Endothelial cell of umbilical vein (primary cell): ENCODE data around the gene CDC25A. TPM values are rescaled to one million over a fixed set of nuclear protein-coding genes. Genes with fewer than 3 reads are reported as not detected.

Source experiments
- BruUV-seq: library from RNA; stranded (reverse); fragments of 400-500 nt; replicated peaks from 2 replicates; lab custom pipeline; 2021; lab: Mats Ljungman, UMichigan
- CTCF ChIA-PET: fragments of 300-600, 350-600 bp; sonication (Branson Sonifier 250); formaldehyde crosslinking; loops from one replicate; lab custom pipeline; 2021; ENCODE audit warnings: antibody characterized with exemption, inconsistent platforms; lab: Charles Lee
- POLR2A ChIA-PET: fragments of 300-600, 350-600 bp; sonication (Branson Sonifier 250); formaldehyde crosslinking; loops from one replicate; lab custom pipeline; 2021; ENCODE audit warnings: antibody characterized with exemption, inconsistent platforms; lab: Charles Lee
- DNase-seq: peaks from one replicate; pipeline ENCODE4 v3.0.0-alpha.2; 2011; ENCODE audit warnings: low read depth, low spot score
- FAIRE-seq: peaks from 2 replicates; lab custom pipeline; 2011; peaks lifted over from hg19 to GRCh38; lab: Jason Lieb, UNC
- H2AFZ ChIP-seq: 2 replicates; pipeline ENCODE4 v1.6.0; 2012; ENCODE audit warnings: low read depth, low read length, control low read depth, inconsistent platforms
- H3K27ac ChIP-seq: 2 replicates; pipeline ENCODE4 v1.5.1; 2011; ENCODE audit warnings: low read depth, mild to moderate bottlenecking, control low read depth, low read length, moderate library complexity; ENCODE audit not compliant: insufficient read depth
- H3K27me3 ChIP-seq, 2 experiments: 2 replicates each; pipeline versions ENCODE4 v1.6.0 to v1.6.1; 2011; ENCODE audit warnings: low read length in 2 of 2, mixed read lengths in 1 of 2; ENCODE audit not compliant: control insufficient read depth in 2 of 2, insufficient read depth in 2 of 2
- H3K36me3 ChIP-seq, 2 experiments: 2 replicates in 1 of 2; 3 replicates in 1 of 2; pipeline ENCODE4 v1.5.1; 2011; ENCODE audit warnings: low read length in 2 of 2, mild to moderate bottlenecking in 1 of 2, moderate library complexity in 1 of 2; ENCODE audit not compliant: control insufficient read depth in 2 of 2, insufficient read depth in 2 of 2; ENCODE audit errors: extremely low read depth in 1 of 2
- H3K4me1 ChIP-seq: 3 replicates; pipeline ENCODE4 v1.5.1; 2011; ENCODE audit warnings: mild to moderate bottlenecking, low read length; ENCODE audit not compliant: control insufficient read depth, insufficient read depth; ENCODE audit errors: extremely low read depth
- H3K4me2 ChIP-seq: 2 replicates; pipeline ENCODE4 v1.6.1; 2011; ENCODE audit warnings: low read length, control low read depth, mixed read lengths; ENCODE audit not compliant: insufficient read depth
- H3K4me3 ChIP-seq, 3 experiments: fragments of 200-600 bp in 1 of 3; sonication (generic), shearing (Covaris generic) in 1 of 3; replicated peaks in 1 of 3; 2 replicates each; pipeline ENCODE4 v1.5.1; 2011 to 2016; ENCODE audit warnings: control low read depth in 3 of 3, low read length in 3 of 3, mild to moderate bottlenecking in 2 of 3, inconsistent platforms in 1 of 3, low read depth in 1 of 3, moderate library complexity in 1 of 3; ENCODE audit not compliant: insufficient read depth in 1 of 3
- H3K79me2 ChIP-seq: 2 replicates; pipeline ENCODE4 v1.6.0; 2012; ENCODE audit warnings: low read length, inconsistent platforms; ENCODE audit not compliant: control insufficient read depth, insufficient read depth
- H3K9ac ChIP-seq: replicated peaks from 2 replicates; pipeline ENCODE3; 2011; ENCODE audit warnings: low read length, control low read depth; ENCODE audit not compliant: insufficient read depth; ENCODE audit errors: extremely low read depth
- H3K9me1 ChIP-seq: replicated peaks from 3 replicates; pipeline ENCODE4 v1.6.0; 2011; ENCODE audit warnings: mild to moderate bottlenecking, low read length; ENCODE audit not compliant: control insufficient read depth, insufficient read depth; ENCODE audit errors: extremely low read depth
- H3K9me3 ChIP-seq: replicated peaks from 2 replicates; pipeline ENCODE4 v1.5.1; 2012; ENCODE audit warnings: low read length, inconsistent platforms; ENCODE audit not compliant: control insufficient read depth, insufficient read depth
- H4K20me1 ChIP-seq: replicated peaks from 2 replicates; pipeline ENCODE3; 2011; ENCODE audit warnings: mild to moderate bottlenecking, low read length; ENCODE audit not compliant: control insufficient read depth, insufficient read depth; ENCODE audit errors: extremely low read depth
- EZH2 ChIP-seq: IDR thresholded peaks from 2 replicates; pipeline ENCODE4 v1.6.1; 2012; ENCODE audit warnings: borderline replicate concordance, low read depth, mild to moderate bottlenecking, moderate library complexity, low read length, inconsistent platforms; ENCODE audit not compliant: severe bottlenecking
- FOS ChIP-seq: IDR thresholded peaks from 2 replicates; pipeline ENCODE4 v1.6.1; 2011; ENCODE audit warnings: mild to moderate bottlenecking, low read length, moderate library complexity, borderline replicate concordance; ENCODE audit not compliant: insufficient read depth
- GATA2 ChIP-seq: IDR thresholded peaks from 2 replicates; pipeline ENCODE4 v1.7.0; 2011; ENCODE audit warnings: low read depth, mild to moderate bottlenecking, moderate library complexity, mixed read lengths, low read length; ENCODE audit not compliant: insufficient read length, insufficient read depth
- JUN ChIP-seq: IDR thresholded peaks from 2 replicates; pipeline ENCODE4 v1.6.1; 2011; ENCODE audit warnings: borderline replicate concordance, low read depth; ENCODE audit not compliant: insufficient read length, insufficient read depth
- MAX ChIP-seq: IDR thresholded peaks from 2 replicates; pipeline ENCODE4 v1.6.1; 2011; ENCODE audit not compliant: insufficient read depth, insufficient read length
- MYC ChIP-seq: IDR thresholded peaks from one replicate; pipeline ENCODE4 v1.6.1; 2011; ENCODE audit warnings: mild to moderate bottlenecking, low read depth, low read length
- POLR2A ChIP-seq: IDR thresholded peaks from 2 replicates; pipeline ENCODE4 v1.6.1; 2012; ENCODE audit warnings: low read depth, mild to moderate bottlenecking, control low read depth, low read length
- POLR2AphosphoS5 ChIP-seq: IDR thresholded peaks from 2 replicates; pipeline ENCODE4 v1.6.1; 2012; ENCODE audit warnings: low read depth, mild to moderate bottlenecking, control low read depth, low read length, moderate library complexity; ENCODE audit not compliant: insufficient read depth
- dilution Hi-C: fragments of 300-500 bp; cut with MboI; formaldehyde crosslinking; loops from one replicate; pipeline ENCODE4 v1.15.0; 2019; ENCODE audit warnings: low sequenced_read_pairs; ENCODE audit not compliant: extremely low pct_ligation_motif_present
- intact Hi-C: fragments of 100-400 bp; cut with micrococcal nuclease; formaldehyde crosslinking; loops from one replicate; pipeline ENCODE4 v1.10.0; 2022
- polyA plus RNA-seq, 4 experiments: library from polyadenylated mRNA; depleted of rRNA in 3 of 4; stranded (reverse) in 3 of 4; unstranded in 1 of 4; fragments of >200 nt; gene quantifications; 2 replicates each; pipeline versions ENCODE4 v1.2.1 to v1.2.3, GENCODE V29; 2011 to 2012; ENCODE audit warnings: missing spikeins in 1 of 4
- total RNA-seq: library from RNA; stranded (reverse); gene quantifications from 2 replicates; pipeline ENCODE4 v1.2.3, GENCODE V29; 2021
- TF ChIP-seq, protein P1 (sequence below), 2 donors: IDR thresholded peaks; 1 replicate in 1 of 2; 2 replicates in 1 of 2; pipeline ENCODE4 v1.5.1; 2011; ENCODE audit warnings: low read length in 2 of 2, mild to moderate bottlenecking in 2 of 2, moderate library complexity in 2 of 2, control low read depth in 1 of 2, inconsistent platforms in 1 of 2, low read depth in 1 of 2; ENCODE audit not compliant: insufficient read depth in 1 of 2; ENCODE audit errors: extremely low read depth in 1 of 2

Gene CDC25A
- total and polyA plus RNA-seq, 2 donors (not counting 3 experiments of a cell fraction or from before 2014, with no cell fraction given) = 5.5 to 18.4 TPM

DNA sequence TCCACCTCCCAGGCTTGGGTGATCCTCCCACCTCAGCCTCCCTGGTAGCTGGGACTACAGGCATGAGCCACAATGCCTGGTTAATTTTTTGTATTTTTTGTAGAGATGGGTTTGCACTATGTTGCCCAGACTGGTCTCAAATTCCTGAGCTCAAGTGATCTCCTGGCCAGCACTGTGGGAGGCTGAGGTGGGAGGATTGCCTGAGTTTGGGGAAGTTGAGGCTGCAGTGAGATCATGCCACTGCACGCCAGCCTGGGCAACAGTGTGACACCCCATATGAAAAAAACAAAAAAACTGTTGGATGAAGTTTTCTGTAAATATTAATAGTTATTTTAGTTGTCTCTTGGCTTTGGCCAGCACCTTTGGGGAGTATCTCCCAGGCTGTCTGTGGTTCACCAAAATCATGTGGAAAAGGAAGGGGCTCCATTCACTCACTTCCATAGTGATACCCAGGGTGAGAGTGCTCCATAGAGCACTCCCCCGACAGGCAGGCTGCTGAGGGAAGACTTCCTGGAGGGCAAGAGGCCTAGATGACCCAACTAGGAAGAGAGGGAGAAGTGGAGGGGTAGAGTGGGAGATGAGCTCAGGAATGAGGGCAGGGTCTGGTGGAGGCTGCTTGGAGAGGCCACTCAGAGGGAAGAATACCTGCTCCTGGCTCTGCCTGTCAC lies 47.1 kb downstream of the CDC25A start:
- Histone ChIP-seq H3K36me3 (no peaks in the 10 kb centered on the region), H3K4me3 (no peak overlapping the region), H3K9me1 (no peaks in the 10 kb centered on the region), H3K9ac (no peak overlapping the region), H3K79me2 (no peaks in the 10 kb centered on the region), H3K9me3 (no peaks in the 10 kb centered on the region), H3K4me2 (no peak overlapping the region), H4K20me1 (no peaks in the 10 kb centered on the region), H3K4me1 (peaks cover 9% of the 10 kb centered on the region), H3K27me3 (no peaks in the 10 kb centered on the region), H3K27ac (no peak overlapping the region), H2AFZ (no peak overlapping the region)
- BruUV-seq = no TSS peak
- dilution Hi-C loops (no loop called here), intact Hi-C loops (no loop called here)
- ChIA-PET CTCF (interaction anchor here (0.6 to 2.9 kb wide), 8 partner anchors 10 to 303 kb away, joined by 3 to 20 read pairs (median 3); no protein-coding TSS in a partner anchor), POLR2A (interaction anchor here (1.4 kb wide), 1 partner anchor 52 kb away, joined by 3 read pairs; no protein-coding TSS in a partner anchor)
- no peak for DNase-seq
- TF ChIP-seq EZH2 = no peak
- TF ChIP-seq, protein P1, sequence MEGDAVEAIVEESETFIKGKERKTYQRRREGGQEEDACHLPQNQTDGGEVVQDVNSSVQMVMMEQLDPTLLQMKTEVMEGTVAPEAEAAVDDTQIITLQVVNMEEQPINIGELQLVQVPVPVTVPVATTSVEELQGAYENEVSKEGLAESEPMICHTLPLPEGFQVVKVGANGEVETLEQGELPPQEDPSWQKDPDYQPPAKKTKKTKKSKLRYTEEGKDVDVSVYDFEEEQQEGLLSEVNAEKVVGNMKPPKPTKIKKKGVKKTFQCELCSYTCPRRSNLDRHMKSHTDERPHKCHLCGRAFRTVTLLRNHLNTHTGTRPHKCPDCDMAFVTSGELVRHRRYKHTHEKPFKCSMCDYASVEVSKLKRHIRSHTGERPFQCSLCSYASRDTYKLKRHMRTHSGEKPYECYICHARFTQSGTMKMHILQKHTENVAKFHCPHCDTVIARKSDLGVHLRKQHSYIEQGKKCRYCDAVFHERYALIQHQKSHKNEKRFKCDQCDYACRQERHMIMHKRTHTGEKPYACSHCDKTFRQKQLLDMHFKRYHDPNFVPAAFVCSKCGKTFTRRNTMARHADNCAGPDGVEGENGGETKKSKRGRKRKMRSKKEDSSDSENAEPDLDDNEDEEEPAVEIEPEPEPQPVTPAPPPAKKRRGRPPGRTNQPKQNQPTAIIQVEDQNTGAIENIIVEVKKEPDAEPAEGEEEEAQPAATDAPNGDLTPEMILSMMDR (IDR thresholded peaks at IDR 0.05; ENCODE audit: extremely low read depth in 1 of 2, insufficient read depth in 1 of 2, low read depth in 1 of 2, low read length in 2 of 2) = no peak
- TF ChIP-seq MYC = no peak
- no peak for TF ChIP-seq GATA2
- no peak for TF ChIP-seq POLR2A
- TF ChIP-seq MAX = no peak
- no peak for TF ChIP-seq JUN
- TF ChIP-seq POLR2AphosphoS5 = no peak
- no peak for TF ChIP-seq FOS
- FAIRE-seq = no peak
